HCT116 (cell line): Measurements from ENCODE around the gene UPF2. TPM values are rescaled to one million over a fixed set of nuclear protein-coding genes. Genes with fewer than 3 reads are reported as not detected.

Experiments used
- ATAC-seq: fragments of 200-7000 bp; cut with Tn5 transposase; 2 replicates; pipeline ENCODE4 v1.9.1; 2020; ENCODE audit warnings: mild to moderate bottlenecking, moderate library complexity
- BruUV-seq: library from RNA; stranded (reverse); fragments of 400-500 nt; replicated peaks from 2 replicates; lab custom pipeline; 2021; lab: Mats Ljungman, UMichigan
- CTCF ChIA-PET: fragments of 300-600 bp; sonication (Branson Sonifier 250); formaldehyde crosslinking; loops from one replicate; lab custom pipeline; 2021; ENCODE audit warnings: antibody characterized with exemption; lab: Charles Lee
- POLR2A ChIA-PET: fragments of 300-600, 350-600 bp; sonication (Branson Sonifier 250); formaldehyde crosslinking; loops from one replicate; lab custom pipeline; 2021; ENCODE audit warnings: antibody characterized with exemption; lab: Charles Lee
- RAD21 ChIA-PET, 2 experiments: fragments of 300-600 bp; sonication (Branson Sonifier 250); formaldehyde crosslinking; loops; one replicate each; lab custom pipeline; 2023; ENCODE audit warnings: low total read pairs in 2 of 2; ENCODE audit not compliant: uncharacterized antibody in 2 of 2, unreplicated experiment in 2 of 2, low non-redundant PET in 1 of 2; lab: Charles Lee
- DNase-seq: peaks from one replicate; pipeline ENCODE4 v3.0.0-alpha.2; 2010; ENCODE audit warnings: low read depth, low spot score
- H2AFZ ChIP-seq: fragments of 200-600 bp; shearing (Covaris generic), sonication (generic); 2 replicates; pipeline ENCODE4 v1.6.1; 2017; ENCODE audit warnings: low read depth, mixed run types, mixed read lengths, antibody characterized with exemption, low read length; ENCODE audit not compliant: poor library complexity, severe bottlenecking
- H3K27ac ChIP-seq: 2 replicates; pipeline ENCODE4 v1.5.1; 2012; ENCODE audit warnings: low read depth, low read length
- H3K27me3 ChIP-seq: fragments of 200-600 bp; sonication (generic); 2 replicates; pipeline ENCODE4 v1.6.1; 2016; ENCODE audit warnings: mixed run types, low read length, mixed read lengths; ENCODE audit not compliant: insufficient read depth
- H3K36me3 ChIP-seq, 2 experiments: fragments of 200-500 bp in 1 of 2; fragments of 200-600 bp in 1 of 2; sonication (Bioruptor generic) in 1 of 2; sonication (generic) in 1 of 2; 2 replicates each; pipeline versions ENCODE4 v1.5.1 to v1.6.1; 2014 to 2016; ENCODE audit warnings: low read length in 2 of 2, inconsistent platforms in 1 of 2, mixed read lengths in 1 of 2, mixed run types in 1 of 2; ENCODE audit not compliant: insufficient read depth in 2 of 2, control insufficient read depth in 1 of 2
- H3K4me1 ChIP-seq, 2 experiments: fragments of 200-600 bp in 1 of 2; sonication (generic) in 1 of 2; 2 replicates each; pipeline versions ENCODE4 v1.5.1 to v1.6.1; 2012 to 2017; ENCODE audit warnings: low read length in 2 of 2, inconsistent platforms in 1 of 2, mild to moderate bottlenecking in 1 of 2, mixed read lengths in 1 of 2, mixed run types in 1 of 2, moderate library complexity in 1 of 2; ENCODE audit not compliant: insufficient read depth in 2 of 2, control insufficient read depth in 1 of 2
- H3K4me2 ChIP-seq: fragments of 200-600 bp; sonication (generic); 2 replicates; pipeline ENCODE4 v1.6.1; 2017; ENCODE audit warnings: mixed run types, low read length, mixed read lengths
- H3K4me3 ChIP-seq, 2 experiments: fragments of 200-600 bp in 1 of 2; sonication (generic) in 1 of 2; replicated peaks in 1 of 2; 2 replicates each; pipeline ENCODE4 v1.5.1; 2011 to 2016; ENCODE audit warnings: low read length in 2 of 2, control low read depth in 1 of 2, low read depth in 1 of 2, mild to moderate bottlenecking in 1 of 2, mixed read lengths in 1 of 2, mixed run types in 1 of 2
- H3K79me2 ChIP-seq: fragments of 200-600 bp; sonication (generic); 2 replicates; pipeline ENCODE4 v1.6.1; 2017; ENCODE audit warnings: mild to moderate bottlenecking, mixed run types, low read length, moderate library complexity, mixed read lengths; ENCODE audit not compliant: insufficient read depth
- H3K9ac ChIP-seq: fragments of 200-600 bp; sonication (generic); 2 replicates; pipeline ENCODE4 v1.6.1; 2016; ENCODE audit warnings: low read length, mixed read lengths
- H3K9me2 ChIP-seq: fragments of 200-600 bp; sonication (generic), shearing (Covaris generic); 2 replicates; pipeline ENCODE4 v1.6.1; 2017; ENCODE audit warnings: mixed run types, mild to moderate bottlenecking, moderate library complexity; ENCODE audit not compliant: insufficient read depth
- H3K9me3 ChIP-seq, 2 experiments: fragments of 200-500 bp in 1 of 2; fragments of 200-600 bp in 1 of 2; sonication (Bioruptor generic) in 1 of 2; sonication (generic) in 1 of 2; 2 replicates each; pipeline ENCODE4 v1.6.1; 2014 to 2017; ENCODE audit warnings: low read length in 2 of 2, mixed read lengths in 2 of 2, inconsistent platforms in 1 of 2, low read depth in 1 of 2, mild to moderate bottlenecking in 1 of 2, mixed run types in 1 of 2, moderate library complexity in 1 of 2; ENCODE audit not compliant: control insufficient read depth in 1 of 2, insufficient read depth in 1 of 2
- H4K20me1 ChIP-seq: fragments of 200-600 bp; sonication (generic), shearing (Covaris generic); 2 replicates; pipeline ENCODE4 v1.6.1; 2017; ENCODE audit warnings: mixed run types, mild to moderate bottlenecking, moderate library complexity; ENCODE audit not compliant: insufficient read depth
- EGR1 ChIP-seq: IDR thresholded peaks from 2 replicates; pipeline ENCODE4 v1.6.1; 2012; ENCODE audit warnings: low read depth
- ELF1 ChIP-seq: IDR thresholded peaks from 2 replicates; pipeline ENCODE4 v1.6.1; 2012; ENCODE audit warnings: low read depth, borderline replicate concordance
- POLR2AphosphoS5 ChIP-seq: IDR thresholded peaks from 2 replicates; pipeline ENCODE4 v1.6.1; 2011; ENCODE audit warnings: mild to moderate bottlenecking, low read depth, low read length, moderate library complexity
- RAD21 ChIP-seq: IDR thresholded peaks from 2 replicates; pipeline ENCODE4 v1.6.1; 2012; ENCODE audit warnings: low read depth, mild to moderate bottlenecking
- REST ChIP-seq: IDR thresholded peaks from 2 replicates; pipeline ENCODE4 v1.6.1; 2012; ENCODE audit warnings: low read depth
- SP1 ChIP-seq: IDR thresholded peaks from 2 replicates; pipeline ENCODE4 v1.6.1; 2012; ENCODE audit warnings: low read depth
- SRF ChIP-seq: IDR thresholded peaks from 2 replicates; pipeline ENCODE4 v1.6.1; 2012; ENCODE audit warnings: low read depth
- YY1 ChIP-seq: IDR thresholded peaks from 2 replicates; pipeline ENCODE4 v1.6.1; 2011; ENCODE audit warnings: low read length, low read depth, moderate library complexity, mild to moderate bottlenecking; ENCODE audit not compliant: insufficient replicate concordance; ENCODE audit errors: extremely low read depth
- ZFX ChIP-seq: fragments of 450-650 bp; IDR thresholded peaks from 2 replicates; pipeline ENCODE4 v1.6.1; 2017
- ZNF274 ChIP-seq: fragments of 200-500 bp; sonication (Bioruptor generic); IDR thresholded peaks from 2 replicates; pipeline ENCODE4 v1.6.1; 2014; ENCODE audit warnings: mild to moderate bottlenecking, low read depth, low read length, inconsistent platforms
- intact Hi-C: fragments of 100-400 bp; cut with micrococcal nuclease; formaldehyde crosslinking; loops from 2 replicates; pipeline ENCODE4 v1.10.0; 2022
- total RNA-seq: library from RNA; stranded (reverse); gene quantifications from one replicate; pipeline ENCODE4 v1.2.1, GENCODE V29; 2021; ENCODE audit not compliant: unreplicated experiment
- TF ChIP-seq, protein P1 (sequence below): IDR thresholded peaks from 2 replicates; pipeline ENCODE4 v1.6.1; 2012

The UPF2 gene
- total RNA-seq, 1 experiment from 2014 or later, result 27.3 TPM

GRCh38 chr10:11958956-11959355 is 83.7 kb downstream of the UPF2 start:
- Histone ChIP-seq H3K79me2 (no peaks in the 10 kb centered on the region), H3K36me3 (peaks cover 30 to 32% of the 10 kb centered on the region in 2 experiments), H4K20me1 (no peaks in the 10 kb centered on the region), H3K4me3 (no peak overlapping the region), H3K4me2 (no peak overlapping the region), H3K9me2 (no peaks in the 10 kb centered on the region), H3K9ac (no peak overlapping the region), H3K27ac (no peak overlapping the region), H3K27me3 (no peaks in the 10 kb centered on the region), H3K9me3 (no peaks in the 10 kb centered on the region), H3K4me1 (no peaks in the 10 kb centered on the region), H2AFZ (no peak overlapping the region)
- intact Hi-C loops, result no loop called here
- ChIA-PET RAD21 (no interaction called here), POLR2A (no interaction called here), CTCF (no interaction called here)
- no TSS peak for BruUV-seq
- ATAC-seq (no peak), DNase-seq (no peak)
- TF ChIP-seq SP1 (0 out of 2 replicates have a peak, but pooled peaks have one; percentile 3), ELF1 (no peak)

DNA sequence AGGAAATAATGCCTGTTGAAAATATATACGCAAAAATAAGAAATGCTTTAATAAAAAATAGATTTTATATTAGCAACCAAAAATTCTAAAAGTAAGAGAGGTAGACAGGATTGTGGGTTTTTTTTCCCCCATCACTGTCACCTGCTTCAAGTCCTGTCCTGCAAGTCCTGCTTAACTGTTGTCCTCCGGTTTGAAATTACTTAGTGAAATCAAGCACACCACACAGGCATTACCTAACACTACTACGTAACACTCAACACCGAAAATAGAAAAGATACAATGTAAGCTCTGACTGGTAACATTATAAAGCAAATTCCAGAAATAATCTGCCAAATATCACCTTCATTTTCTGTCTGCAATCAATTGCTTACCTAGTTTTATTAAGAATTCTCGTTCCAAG is 90.9 kb downstream of the UPF2 start:
- Histone ChIP-seq H3K79me2 (no peaks in the 10 kb centered on the region), H2AFZ (no peak overlapping the region), H3K27ac (no peak overlapping the region), H3K36me3 (peaks cover 23 to 26% of the 10 kb centered on the region in 2 experiments), H3K4me2 (no peak overlapping the region), H3K9me2 (no peaks in the 10 kb centered on the region), H4K20me1 (no peaks in the 10 kb centered on the region), H3K4me3 (no peak overlapping the region), H3K27me3 (no peaks in the 10 kb centered on the region), H3K9ac (no peak overlapping the region), H3K9me3 (no peaks in the 10 kb centered on the region), H3K4me1 (no peaks in the 10 kb centered on the region)
- no TSS peak for BruUV-seq
- intact Hi-C loops, result no loop called here
- TF ChIP-seq, protein P1, sequence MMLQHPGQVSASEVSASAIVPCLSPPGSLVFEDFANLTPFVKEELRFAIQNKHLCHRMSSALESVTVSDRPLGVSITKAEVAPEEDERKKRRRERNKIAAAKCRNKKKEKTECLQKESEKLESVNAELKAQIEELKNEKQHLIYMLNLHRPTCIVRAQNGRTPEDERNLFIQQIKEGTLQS, result no peak
- no peak for TF ChIP-seq EGR1
- TF ChIP-seq ELF1, result no peak
- TF ChIP-seq ZFX, result no peak
- no peak for TF ChIP-seq RAD21
- no peak for TF ChIP-seq SRF
- TF ChIP-seq POLR2AphosphoS5, result no peak
- no peak for TF ChIP-seq YY1
- no peak for TF ChIP-seq REST
- no peak for TF ChIP-seq ZNF274
- no peak for ATAC-seq
- RAD21 ChIA-PET, result no interaction called here
- POLR2A ChIA-PET, result no interaction called here
- CTCF ChIA-PET, result no interaction called here
- no peak for DNase-seq
